Measurements from ENCODE around the gene FAIM2.

Gene FAIM2

GRCh38 chr12:49823350-49823749 lies 80.3 kb downstream of the FAIM2 start:
- no peak overlapping the region for H3K27ac ChIP-seq
- H3K4me1 ChIP-seq (ENCODE audit: low read depth, poor library complexity, severe bottlenecking): no peaks in the 10 kb centered on the region
- no peaks in the 10 kb centered on the region for H3K36me3 ChIP-seq (ENCODE audit: insufficient read depth)
- no peak overlapping the region for H3K4me2 ChIP-seq
- H3K4me3 ChIP-seq (IDR thresholded peaks at IDR 0.05; ENCODE audit: insufficient read depth, low read depth, low read length): no peak overlapping the region
- H3K79me2 ChIP-seq (ENCODE audit: insufficient read depth, low read depth): no peaks in the 10 kb centered on the region
- TF ChIP-seq, protein P1, sequence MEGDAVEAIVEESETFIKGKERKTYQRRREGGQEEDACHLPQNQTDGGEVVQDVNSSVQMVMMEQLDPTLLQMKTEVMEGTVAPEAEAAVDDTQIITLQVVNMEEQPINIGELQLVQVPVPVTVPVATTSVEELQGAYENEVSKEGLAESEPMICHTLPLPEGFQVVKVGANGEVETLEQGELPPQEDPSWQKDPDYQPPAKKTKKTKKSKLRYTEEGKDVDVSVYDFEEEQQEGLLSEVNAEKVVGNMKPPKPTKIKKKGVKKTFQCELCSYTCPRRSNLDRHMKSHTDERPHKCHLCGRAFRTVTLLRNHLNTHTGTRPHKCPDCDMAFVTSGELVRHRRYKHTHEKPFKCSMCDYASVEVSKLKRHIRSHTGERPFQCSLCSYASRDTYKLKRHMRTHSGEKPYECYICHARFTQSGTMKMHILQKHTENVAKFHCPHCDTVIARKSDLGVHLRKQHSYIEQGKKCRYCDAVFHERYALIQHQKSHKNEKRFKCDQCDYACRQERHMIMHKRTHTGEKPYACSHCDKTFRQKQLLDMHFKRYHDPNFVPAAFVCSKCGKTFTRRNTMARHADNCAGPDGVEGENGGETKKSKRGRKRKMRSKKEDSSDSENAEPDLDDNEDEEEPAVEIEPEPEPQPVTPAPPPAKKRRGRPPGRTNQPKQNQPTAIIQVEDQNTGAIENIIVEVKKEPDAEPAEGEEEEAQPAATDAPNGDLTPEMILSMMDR (conservative IDR thresholded peaks at IDR 0.05; ENCODE audit: low read depth, low read length): no peak
- no peaks in the 10 kb centered on the region for H4K20me1 ChIP-seq (ENCODE audit: insufficient read depth)
- no peak overlapping the region for H2AFZ ChIP-seq (ENCODE audit: low read depth)
- H3K9ac ChIP-seq: no peak overlapping the region
- peaks cover 13% of the 10 kb centered on the region; the same call in 1 of the 2 replicates for H3K27me3 ChIP-seq (ENCODE audit: insufficient read depth, low read depth)

DNA sequence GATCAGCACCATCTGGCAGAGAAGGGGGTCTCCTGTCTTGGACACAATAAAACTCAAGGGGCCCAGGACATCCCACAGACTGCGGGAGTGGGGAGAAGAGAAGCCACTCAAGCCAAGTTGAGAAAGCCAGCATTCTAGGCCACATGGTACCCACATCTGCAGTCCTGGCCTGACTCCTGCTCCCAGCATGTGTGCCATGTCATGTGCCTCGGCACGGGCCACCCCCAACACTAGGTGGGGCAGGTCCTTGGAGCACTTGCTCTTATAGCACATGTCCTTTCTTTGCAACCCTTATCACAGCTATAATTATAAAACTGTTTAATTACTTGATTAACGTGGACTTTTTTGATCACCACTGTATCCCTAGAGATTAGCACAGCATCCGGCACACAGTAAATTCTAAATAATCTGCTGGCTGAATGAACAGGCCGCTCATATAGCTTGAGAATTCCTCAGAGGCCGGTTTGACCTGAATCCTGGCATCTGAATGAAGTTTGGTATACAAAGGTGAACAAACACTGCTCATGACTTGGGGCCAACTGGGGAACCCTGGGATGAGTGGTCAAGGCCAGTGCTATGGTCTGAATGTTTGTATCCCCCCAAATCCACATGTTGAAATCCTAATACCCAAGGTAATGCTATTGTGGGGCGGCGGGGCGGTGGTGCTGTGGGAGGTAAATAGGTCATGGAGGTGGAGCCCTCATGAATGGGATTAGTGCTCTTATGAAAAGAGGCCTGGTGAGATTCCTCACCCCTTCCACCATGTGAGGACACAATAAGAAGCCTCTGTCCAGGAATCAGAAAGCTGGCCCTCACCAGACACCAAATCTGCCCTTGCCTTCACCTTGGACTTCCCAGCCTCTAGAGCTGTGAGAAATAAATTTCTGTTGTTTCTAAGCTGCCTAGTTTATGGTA lies 82.1 kb downstream of the FAIM2 start:
- H3K27me3 ChIP-seq (ENCODE audit: insufficient read depth, low read depth): peaks cover 1% of the 10 kb centered on the region; the same call in 1 of the 2 replicates
- no peaks in the 10 kb centered on the region for H3K36me3 ChIP-seq (ENCODE audit: insufficient read depth)
- H3K79me2 ChIP-seq (ENCODE audit: insufficient read depth, low read depth): no peaks in the 10 kb centered on the region
- no peak overlapping the region for H3K27ac ChIP-seq
- no peaks in the 10 kb centered on the region for H3K4me1 ChIP-seq (ENCODE audit: low read depth, poor library complexity, severe bottlenecking)
- no peaks in the 10 kb centered on the region for H4K20me1 ChIP-seq (ENCODE audit: insufficient read depth)
- TF ChIP-seq, protein P1 (conservative IDR thresholded peaks at IDR 0.05; ENCODE audit: low read depth, low read length): no peak
- H2AFZ ChIP-seq (ENCODE audit: low read depth): no peak overlapping the region
- no peak overlapping the region for H3K9ac ChIP-seq
- H3K4me3 ChIP-seq (IDR thresholded peaks at IDR 0.05; ENCODE audit: insufficient read depth, low read depth, low read length): no peak overlapping the region
- no peak overlapping the region for H3K4me2 ChIP-seq

DNA sequence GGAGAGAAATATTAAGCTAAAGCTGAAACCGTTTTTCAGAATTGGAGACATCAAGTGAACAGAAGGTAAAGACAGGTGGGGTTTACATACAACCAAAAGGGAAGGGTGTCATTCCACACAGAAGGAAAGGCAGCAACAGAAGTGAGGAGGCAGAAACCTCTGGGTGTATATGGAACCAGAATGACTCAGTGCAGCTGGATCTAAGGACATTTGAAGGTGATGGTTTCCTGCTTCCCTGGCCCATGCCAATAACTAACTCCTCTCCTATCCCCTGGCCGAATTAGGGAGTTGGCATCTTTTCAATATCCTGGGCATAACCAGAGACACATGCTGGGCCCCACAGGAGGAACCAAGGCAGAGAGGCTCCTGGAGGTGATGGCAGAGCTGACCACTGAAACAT lies 83.9 kb downstream of the FAIM2 start:
- Histone ChIP-seq H3K27ac (no peak overlapping the region), H2AFZ (ENCODE audit: low read depth) (no peak overlapping the region), H3K27me3 (ENCODE audit: insufficient read depth, low read depth) (no peaks in the 10 kb centered on the region), H3K9ac (no peak overlapping the region), H3K4me1 (ENCODE audit: low read depth, poor library complexity, severe bottlenecking) (no peaks in the 10 kb centered on the region), H3K36me3 (ENCODE audit: insufficient read depth) (no peaks in the 10 kb centered on the region), H4K20me1 (ENCODE audit: insufficient read depth) (no peaks in the 10 kb centered on the region), H3K4me2 (no peak overlapping the region), H3K79me2 (ENCODE audit: insufficient read depth, low read depth) (no peaks in the 10 kb centered on the region), H3K4me3 (IDR thresholded peaks at IDR 0.05; ENCODE audit: insufficient read depth, low read depth, low read length) (no peak overlapping the region)
- TF ChIP-seq, protein P1 (conservative IDR thresholded peaks at IDR 0.05; ENCODE audit: low read depth, low read length): no peak

- Histone ChIP-seq H3K27me3 (ENCODE audit: insufficient read depth, low read depth) (no peaks in the 10 kb centered on the region), H3K4me3 (IDR thresholded peaks at IDR 0.05; ENCODE audit: insufficient read depth, low read depth, low read length) (no peak overlapping the region), H3K79me2 (ENCODE audit: insufficient read depth, low read depth) (no peaks in the 10 kb centered on the region), H4K20me1 (ENCODE audit: insufficient read depth) (no peaks in the 10 kb centered on the region), H3K4me2 (no peak overlapping the region), H2AFZ (ENCODE audit: low read depth) (no peak overlapping the region), H3K27ac (no peak overlapping the region), H3K9ac (no peak overlapping the region), H3K36me3 (ENCODE audit: insufficient read depth) (no peaks in the 10 kb centered on the region), H3K4me1 (ENCODE audit: low read depth, poor library complexity, severe bottlenecking) (no peaks in the 10 kb centered on the region)
- TF ChIP-seq, protein P1 (conservative IDR thresholded peaks at IDR 0.05; ENCODE audit: low read depth, low read length): no peak
Measured at GRCh38 chr12:49818241-49818895, 85.3 kb downstream of the FAIM2 start.

Data from KMS-11 (cell line).